HL-60 (cell line): ENCODE results near the gene PRRT3.
"Not testable (repeated sequence)": the region's sequence is repeated elsewhere in the genome, so short reads cannot be mapped to it uniquely, and the experiment has no call there.

Source experiments
- DNase-seq, 2 experiments: peaks; one replicate each; pipeline ENCODE4 v3.0.0-alpha.2; 2010 to 2020; ENCODE audit warnings: low read depth in 1 of 2, low spot score in 1 of 2
- H3K27ac ChIP-seq: fragments of 250-450 bp; sonication (Bioruptor Pico); replicated peaks from 2 replicates; pipeline ENCODE4 v1.5.1; 2020; ENCODE audit warnings: mild to moderate bottlenecking, moderate library complexity
- H3K27me3 ChIP-seq: fragments of 250-450 bp; sonication (Bioruptor Pico); 2 replicates; pipeline ENCODE4 v1.5.1; 2021; ENCODE audit warnings: mild to moderate bottlenecking, moderate library complexity; ENCODE audit not compliant: insufficient read depth, poor library complexity, severe bottlenecking
- H3K4me3 ChIP-seq: replicated peaks from 2 replicates; pipeline ENCODE4 v1.5.1; 2011; ENCODE audit warnings: mild to moderate bottlenecking, control low read depth, low read length; ENCODE audit not compliant: insufficient read depth
- GABPA ChIP-seq: IDR thresholded peaks from 2 replicates; pipeline ENCODE4 v1.6.1; 2012; ENCODE audit warnings: low read depth
- POLR2AphosphoS5 ChIP-seq: IDR thresholded peaks from 2 replicates; pipeline ENCODE4 v1.6.1; 2012; ENCODE audit warnings: low read depth
- SPI1 ChIP-seq: IDR thresholded peaks from 2 replicates; pipeline ENCODE4 v1.6.1; 2012; ENCODE audit warnings: low read depth, mild to moderate bottlenecking, borderline replicate concordance
- TF ChIP-seq, protein P1 (sequence below): IDR thresholded peaks from 2 replicates; pipeline ENCODE4 v1.6.1; 2012; ENCODE audit warnings: low read depth; ENCODE audit not compliant: insufficient replicate concordance
- TF ChIP-seq, protein P2 (sequence below): IDR thresholded peaks from one replicate; pipeline ENCODE4 v1.5.1; 2011; ENCODE audit warnings: low read length, control low read depth, inconsistent platforms; ENCODE audit not compliant: insufficient read depth

Gene PRRT3

DNA sequence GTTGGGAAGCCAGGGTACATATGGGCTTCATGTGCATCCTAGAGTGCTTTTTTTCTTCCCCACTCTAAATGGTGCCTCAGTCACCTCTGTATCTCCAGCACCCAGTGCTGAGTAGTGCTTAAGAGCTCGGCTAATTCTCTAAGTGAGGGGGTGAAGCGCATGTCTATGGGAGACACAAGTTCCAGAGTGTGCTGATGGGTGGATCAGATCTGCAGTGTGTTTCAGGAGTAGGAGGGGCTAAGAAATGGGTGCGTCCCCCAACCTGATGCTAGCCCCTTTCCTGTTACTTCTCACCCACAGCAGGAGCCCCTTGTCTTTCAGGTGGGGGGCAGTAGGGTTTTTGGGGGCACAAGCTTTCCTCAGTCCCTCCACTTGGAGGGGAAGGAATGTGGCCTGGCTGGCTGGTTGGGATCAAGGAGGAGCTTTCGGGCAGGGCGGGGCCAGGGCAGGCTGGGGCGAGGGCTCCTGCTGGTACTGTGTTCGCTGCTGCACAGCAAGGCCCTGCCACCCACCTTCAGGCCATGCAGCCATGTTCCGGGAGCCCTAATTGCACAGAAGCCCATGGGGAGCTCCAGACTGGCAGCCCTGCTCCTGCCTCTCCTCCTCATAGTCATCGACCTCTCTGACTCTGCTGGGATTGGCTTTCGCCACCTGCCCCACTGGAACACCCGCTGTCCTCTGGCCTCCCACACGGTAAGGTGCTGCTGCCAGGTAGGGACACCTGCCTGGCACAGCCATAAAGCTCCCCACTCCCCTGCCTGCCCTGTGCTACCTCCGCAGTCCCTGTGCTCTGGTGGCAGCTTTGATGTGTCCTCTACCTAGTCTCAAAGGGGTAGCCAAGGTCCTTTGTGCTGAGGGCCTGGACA is 49.6 kb downstream of the PRRT3 start, which contains the start of gene IL17RE:
Gene IL17RE (plus strand): TSS at position 477 of the 866 bp plus-strand sequence. CDS start 85 bp downstream, at position 562.
- peak within 1 kb of the TSS; percentile 47 for H3K27ac ChIP-seq
- H3K27me3 ChIP-seq: no peaks in the 10 kb centered on the region
- DNase-seq: no peak
- no peak for TF ChIP-seq SPI1
- no peak for TF ChIP-seq GABPA
- TF ChIP-seq, protein P1, sequence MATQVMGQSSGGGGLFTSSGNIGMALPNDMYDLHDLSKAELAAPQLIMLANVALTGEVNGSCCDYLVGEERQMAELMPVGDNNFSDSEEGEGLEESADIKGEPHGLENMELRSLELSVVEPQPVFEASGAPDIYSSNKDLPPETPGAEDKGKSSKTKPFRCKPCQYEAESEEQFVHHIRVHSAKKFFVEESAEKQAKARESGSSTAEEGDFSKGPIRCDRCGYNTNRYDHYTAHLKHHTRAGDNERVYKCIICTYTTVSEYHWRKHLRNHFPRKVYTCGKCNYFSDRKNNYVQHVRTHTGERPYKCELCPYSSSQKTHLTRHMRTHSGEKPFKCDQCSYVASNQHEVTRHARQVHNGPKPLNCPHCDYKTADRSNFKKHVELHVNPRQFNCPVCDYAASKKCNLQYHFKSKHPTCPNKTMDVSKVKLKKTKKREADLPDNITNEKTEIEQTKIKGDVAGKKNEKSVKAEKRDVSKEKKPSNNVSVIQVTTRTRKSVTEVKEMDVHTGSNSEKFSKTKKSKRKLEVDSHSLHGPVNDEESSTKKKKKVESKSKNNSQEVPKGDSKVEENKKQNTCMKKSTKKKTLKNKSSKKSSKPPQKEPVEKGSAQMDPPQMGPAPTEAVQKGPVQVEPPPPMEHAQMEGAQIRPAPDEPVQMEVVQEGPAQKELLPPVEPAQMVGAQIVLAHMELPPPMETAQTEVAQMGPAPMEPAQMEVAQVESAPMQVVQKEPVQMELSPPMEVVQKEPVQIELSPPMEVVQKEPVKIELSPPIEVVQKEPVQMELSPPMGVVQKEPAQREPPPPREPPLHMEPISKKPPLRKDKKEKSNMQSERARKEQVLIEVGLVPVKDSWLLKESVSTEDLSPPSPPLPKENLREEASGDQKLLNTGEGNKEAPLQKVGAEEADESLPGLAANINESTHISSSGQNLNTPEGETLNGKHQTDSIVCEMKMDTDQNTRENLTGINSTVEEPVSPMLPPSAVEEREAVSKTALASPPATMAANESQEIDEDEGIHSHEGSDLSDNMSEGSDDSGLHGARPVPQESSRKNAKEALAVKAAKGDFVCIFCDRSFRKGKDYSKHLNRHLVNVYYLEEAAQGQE: no peak
- TF ChIP-seq, protein P2, sequence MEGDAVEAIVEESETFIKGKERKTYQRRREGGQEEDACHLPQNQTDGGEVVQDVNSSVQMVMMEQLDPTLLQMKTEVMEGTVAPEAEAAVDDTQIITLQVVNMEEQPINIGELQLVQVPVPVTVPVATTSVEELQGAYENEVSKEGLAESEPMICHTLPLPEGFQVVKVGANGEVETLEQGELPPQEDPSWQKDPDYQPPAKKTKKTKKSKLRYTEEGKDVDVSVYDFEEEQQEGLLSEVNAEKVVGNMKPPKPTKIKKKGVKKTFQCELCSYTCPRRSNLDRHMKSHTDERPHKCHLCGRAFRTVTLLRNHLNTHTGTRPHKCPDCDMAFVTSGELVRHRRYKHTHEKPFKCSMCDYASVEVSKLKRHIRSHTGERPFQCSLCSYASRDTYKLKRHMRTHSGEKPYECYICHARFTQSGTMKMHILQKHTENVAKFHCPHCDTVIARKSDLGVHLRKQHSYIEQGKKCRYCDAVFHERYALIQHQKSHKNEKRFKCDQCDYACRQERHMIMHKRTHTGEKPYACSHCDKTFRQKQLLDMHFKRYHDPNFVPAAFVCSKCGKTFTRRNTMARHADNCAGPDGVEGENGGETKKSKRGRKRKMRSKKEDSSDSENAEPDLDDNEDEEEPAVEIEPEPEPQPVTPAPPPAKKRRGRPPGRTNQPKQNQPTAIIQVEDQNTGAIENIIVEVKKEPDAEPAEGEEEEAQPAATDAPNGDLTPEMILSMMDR: no peak
- no peak for TF ChIP-seq POLR2AphosphoS5
- H3K4me3 ChIP-seq: no peak within 1 kb of the TSS

DNA sequence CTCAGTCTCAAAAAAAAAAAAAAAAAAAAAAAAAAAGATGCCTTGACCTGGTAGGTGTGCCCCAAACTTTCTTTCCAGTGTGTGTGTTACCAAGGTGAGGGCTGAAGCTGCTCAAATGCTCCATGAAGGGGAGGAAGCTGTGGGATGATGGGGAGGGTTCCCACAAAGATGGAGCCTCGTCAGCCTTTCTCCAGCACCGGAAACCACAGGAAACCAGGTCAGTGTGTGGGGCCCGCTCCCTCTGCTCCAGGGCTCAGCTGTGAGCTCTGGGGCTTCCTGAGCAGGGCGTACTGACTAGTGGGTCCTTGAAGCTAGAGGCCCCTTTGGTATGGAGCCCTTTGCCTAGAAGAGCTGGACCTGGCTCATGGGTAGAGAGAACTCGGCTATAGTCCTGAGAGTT is 50.2 kb downstream of the PRRT3 start:
- H3K27ac ChIP-seq: peak overlapping the region; percentile 47
- DNase-seq: peak; percentile 71 to 76
- peak; percentile 71 for TF ChIP-seq POLR2AphosphoS5
- TF ChIP-seq, protein P1: no peak
- no peak for TF ChIP-seq GABPA
- TF ChIP-seq, protein P2: no peak
- H3K4me3 ChIP-seq: no peak overlapping the region
- no peaks in the 10 kb centered on the region for H3K27me3 ChIP-seq

DNA sequence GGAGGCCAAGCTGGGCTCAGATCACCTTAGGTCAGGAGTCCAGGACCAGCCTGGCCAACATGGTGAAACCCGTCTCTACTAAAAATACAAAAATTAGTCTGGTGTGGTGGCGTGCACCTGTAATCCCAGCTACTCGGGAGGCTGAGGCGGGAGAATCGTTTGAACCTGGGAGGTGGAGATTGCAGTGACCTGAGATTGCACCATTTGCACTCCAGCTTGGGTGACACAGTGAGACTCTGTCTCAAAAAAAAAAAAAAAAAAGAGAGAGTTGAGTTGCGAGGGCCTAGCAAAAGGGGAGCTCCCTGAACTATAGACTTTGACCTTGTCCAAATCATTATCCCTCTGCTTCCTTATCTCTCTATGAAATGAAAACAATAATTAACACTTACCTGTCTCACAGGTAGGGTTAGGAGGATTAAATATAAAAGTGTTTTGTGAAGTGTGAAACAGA is 51.2 kb downstream of the PRRT3 start:
- not testable (repeated sequence) for H3K27me3 ChIP-seq, DNase-seq, H3K27ac ChIP-seq, H3K4me3 ChIP-seq

DNA sequence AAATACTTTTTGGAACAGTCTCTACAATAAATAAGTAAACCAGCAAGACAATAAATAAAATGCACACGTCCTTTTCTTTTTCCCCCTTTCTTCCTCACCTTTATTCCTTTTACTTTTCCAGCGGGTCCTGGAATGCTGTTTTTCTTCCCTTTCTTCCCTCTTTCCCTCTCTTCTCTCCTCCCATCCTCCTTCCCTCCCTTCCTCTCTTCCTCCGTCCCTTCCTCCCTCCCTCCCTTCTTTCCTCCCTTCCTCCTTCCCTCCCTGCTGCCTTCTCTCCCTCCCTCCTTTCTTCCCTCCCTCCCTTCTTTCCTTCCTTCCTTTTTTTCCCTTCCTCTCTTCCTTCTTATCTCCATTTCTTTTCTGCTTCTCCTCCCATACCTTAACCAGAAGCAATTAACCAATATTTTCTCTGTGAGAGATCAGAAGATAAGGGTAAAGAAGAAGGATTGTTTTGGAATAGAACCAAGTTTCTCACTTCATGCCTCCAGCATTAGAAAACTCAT is 52.9 kb downstream of the PRRT3 start:
- no peak for DNase-seq
- no peak overlapping the region for H3K27ac ChIP-seq

More for the DNA sequence above, 52.9 kb downstream of the PRRT3 start:
- no peak for TF ChIP-seq GABPA
- TF ChIP-seq, protein P1: no peak
- TF ChIP-seq, protein P2: no peak
- Histone ChIP-seq H3K4me3 (no peak overlapping the region), H3K27me3 (no peaks in the 10 kb centered on the region)
